ENCODE results near the gene CTTNBP2.

CTTNBP2 gene, protein sequence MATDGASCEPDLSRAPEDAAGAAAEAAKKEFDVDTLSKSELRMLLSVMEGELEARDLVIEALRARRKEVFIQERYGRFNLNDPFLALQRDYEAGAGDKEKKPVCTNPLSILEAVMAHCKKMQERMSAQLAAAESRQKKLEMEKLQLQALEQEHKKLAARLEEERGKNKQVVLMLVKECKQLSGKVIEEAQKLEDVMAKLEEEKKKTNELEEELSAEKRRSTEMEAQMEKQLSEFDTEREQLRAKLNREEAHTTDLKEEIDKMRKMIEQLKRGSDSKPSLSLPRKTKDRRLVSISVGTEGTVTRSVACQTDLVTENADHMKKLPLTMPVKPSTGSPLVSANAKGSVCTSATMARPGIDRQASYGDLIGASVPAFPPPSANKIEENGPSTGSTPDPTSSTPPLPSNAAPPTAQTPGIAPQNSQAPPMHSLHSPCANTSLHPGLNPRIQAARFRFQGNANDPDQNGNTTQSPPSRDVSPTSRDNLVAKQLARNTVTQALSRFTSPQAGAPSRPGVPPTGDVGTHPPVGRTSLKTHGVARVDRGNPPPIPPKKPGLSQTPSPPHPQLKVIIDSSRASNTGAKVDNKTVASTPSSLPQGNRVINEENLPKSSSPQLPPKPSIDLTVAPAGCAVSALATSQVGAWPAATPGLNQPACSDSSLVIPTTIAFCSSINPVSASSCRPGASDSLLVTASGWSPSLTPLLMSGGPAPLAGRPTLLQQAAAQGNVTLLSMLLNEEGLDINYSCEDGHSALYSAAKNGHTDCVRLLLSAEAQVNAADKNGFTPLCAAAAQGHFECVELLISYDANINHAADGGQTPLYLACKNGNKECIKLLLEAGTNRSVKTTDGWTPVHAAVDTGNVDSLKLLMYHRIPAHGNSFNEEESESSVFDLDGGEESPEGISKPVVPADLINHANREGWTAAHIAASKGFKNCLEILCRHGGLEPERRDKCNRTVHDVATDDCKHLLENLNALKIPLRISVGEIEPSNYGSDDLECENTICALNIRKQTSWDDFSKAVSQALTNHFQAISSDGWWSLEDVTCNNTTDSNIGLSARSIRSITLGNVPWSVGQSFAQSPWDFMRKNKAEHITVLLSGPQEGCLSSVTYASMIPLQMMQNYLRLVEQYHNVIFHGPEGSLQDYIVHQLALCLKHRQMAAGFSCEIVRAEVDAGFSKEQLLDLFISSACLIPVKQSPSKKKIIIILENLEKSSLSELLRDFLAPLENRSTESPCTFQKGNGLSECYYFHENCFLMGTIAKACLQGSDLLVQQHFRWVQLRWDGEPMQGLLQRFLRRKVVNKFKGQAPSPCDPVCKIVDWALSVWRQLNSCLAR (N-terminal part only)

DNA sequence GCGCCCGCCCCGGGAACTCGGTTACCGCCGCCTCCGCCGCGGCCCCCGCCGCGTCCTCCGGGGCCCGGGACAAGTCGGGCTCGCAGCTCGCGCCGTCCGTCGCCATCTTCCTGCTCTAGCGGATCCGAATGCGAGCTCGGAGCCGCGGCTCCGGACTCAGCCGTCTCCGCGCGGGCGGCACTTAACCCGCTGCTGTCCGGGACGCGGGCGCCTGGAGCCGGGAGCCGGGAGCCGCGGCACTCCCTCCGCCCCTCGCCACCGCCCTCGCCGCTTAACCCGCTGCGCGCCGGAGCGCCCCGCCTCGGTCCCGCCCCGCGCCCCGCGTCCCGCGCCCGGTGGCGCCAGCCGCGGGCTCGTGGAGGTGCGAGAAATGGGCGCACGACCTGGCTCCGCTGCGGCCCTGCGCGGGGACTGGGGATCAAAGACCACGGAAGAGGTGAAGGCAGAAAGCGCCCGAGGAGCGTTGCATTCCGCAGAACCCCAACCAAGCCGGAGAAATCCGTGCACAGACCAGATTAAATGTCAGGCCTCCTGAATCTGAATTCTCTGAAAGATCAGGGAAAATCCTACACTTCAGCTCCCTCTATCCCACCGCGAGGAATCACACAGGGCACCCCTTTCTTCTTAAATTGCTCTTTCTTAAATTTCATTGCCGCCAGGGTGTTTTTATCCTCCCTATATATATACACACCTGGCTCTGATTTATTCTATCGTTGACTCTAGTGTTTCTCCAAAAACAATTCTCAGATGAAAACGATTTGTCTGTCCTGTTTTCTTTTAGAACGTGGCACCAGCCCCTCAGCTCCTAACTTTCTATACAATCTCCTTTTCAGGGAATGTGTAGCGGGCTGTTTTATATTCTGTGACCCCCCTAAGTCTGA is at the start of gene CTTNBP2:
CTTNBP2 (minus strand) TSS at position 132 of the 881 bp plus-strand sequence; CDS start at position 106, 26 bp downstream.
- DNase-seq: peak; percentile 18

DNA sequence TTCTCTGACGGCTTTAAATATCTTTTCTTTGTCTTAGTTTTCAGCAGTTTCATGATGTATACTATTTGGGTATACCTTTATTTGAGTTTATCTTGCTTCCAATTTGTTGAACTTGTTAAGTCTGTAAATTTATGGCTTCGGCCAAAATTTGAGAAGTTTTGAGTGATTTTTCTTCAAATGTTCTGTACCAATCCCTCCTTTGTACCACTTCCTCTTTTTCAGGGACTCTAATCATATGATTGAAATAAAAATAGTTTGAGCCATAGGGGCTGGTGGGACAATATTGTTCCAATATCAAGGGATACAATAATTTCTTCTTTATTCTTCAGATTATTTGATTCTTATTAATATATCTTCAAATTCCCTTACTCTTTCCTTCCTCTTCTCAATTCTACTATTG is 43.1 kb upstream of the CTTNBP2 start:
- DNase-seq: no peak

DNA sequence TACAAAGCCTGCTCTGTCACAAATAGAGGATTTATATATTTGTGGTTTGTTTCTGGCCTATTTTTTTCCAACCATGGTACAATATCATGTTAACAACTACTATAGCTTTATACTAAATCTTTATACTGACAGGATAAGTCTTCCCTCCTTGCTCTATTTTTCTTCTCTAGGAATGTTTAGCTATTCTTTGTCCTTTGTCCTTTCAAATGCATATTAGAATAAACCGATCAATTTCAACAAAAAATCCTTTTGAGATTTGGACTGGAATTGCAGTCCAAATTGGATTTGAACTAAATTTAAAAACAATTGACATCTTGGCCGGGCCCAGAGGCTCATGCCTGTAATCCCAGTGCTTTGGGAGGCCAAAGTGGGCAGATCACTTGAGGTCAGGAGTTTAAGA is 39.2 kb upstream of the CTTNBP2 start:
- no peak for DNase-seq

DNA sequence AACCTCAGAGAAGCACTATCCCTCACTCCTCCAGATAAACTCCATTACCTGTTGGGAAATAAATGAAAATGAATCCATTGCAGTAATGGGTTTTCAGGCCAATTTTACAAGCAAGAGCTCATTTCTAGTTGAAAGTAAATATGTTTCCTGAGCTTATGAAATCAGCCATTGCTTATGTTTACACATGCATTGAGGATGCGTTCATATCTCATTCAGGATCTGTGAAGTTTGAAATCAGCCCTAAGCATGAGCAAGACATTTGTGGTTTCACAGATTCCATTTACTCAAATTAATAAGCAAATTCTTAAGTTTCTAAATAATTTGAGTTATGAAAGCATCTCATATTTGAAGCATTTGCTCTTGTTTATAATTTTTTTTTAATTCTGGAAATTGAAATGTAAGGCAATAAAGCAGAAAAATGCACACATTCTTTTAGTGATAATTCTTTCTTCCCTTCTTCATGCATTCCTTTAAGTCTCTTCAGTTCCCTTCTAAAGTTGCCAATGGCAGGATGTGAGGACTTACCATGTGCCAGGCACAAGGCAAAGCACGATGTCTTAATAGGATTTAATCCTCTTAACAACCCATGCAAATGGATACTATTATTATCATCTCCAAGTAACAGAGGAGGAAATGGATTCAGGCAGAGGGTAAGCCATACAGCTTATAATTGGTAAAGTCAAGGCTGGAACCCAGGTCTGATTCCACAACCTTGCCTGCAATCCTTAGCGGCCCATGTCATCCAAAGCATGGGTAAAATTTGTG is 35.0 kb upstream of the CTTNBP2 start:
- no peak for DNase-seq

DNA sequence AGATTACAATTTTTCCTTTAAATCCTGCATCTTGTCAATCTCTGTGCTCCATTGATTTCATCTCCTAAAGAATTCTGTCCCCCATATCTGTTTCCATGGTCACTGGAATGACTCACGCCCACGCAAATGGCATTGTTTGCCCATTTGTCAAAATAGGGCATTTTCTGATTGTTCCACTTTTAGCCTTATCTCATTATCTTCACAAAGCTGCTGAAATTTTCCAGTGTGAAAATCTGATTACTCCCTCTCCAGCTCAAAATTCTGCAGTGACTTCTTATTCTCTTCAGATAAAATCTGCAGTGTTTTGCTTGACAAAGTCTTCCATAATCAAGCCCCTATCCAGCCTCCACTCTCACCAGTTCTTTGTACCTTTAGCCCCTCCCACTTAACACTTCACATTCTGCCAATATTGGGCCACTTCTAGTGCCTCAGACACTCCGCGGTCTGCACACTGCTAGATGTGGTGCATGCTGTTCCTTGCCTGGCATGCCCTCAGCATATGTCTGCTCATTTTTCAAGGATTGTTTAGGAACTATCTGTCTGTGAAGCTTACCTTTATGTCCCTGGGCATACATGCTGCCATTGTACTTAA is 33.9 kb upstream of the CTTNBP2 start:
- no peak for DNase-seq

DNA sequence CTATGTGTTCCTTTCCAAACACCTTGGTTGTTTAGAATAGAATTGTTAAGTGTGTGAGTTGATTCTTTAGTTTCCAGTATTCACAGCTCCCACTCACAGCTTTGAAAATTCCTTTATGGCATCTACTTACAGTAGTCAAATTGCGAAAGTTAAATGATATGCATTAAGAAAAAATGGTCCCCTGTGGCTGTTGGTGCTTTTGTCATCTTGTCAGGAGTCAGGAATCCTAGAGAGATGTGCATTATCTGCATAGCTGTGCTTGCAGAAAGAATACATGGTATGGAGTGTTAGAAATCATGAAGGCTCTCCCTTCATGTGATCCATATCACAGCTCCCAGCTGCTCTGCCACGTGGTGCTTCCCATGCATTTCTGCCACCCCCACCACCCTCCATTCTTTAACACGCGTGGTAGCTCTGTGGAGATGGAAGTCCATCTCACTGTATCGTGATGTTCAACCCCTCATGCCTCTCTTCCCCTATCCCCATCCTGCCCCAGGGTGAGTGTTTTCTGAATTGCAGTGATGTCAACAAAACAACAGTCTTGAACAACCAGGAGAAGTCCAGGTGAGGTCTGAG is 29.2 kb upstream of the CTTNBP2 start:
- no peak for DNase-seq

DNA sequence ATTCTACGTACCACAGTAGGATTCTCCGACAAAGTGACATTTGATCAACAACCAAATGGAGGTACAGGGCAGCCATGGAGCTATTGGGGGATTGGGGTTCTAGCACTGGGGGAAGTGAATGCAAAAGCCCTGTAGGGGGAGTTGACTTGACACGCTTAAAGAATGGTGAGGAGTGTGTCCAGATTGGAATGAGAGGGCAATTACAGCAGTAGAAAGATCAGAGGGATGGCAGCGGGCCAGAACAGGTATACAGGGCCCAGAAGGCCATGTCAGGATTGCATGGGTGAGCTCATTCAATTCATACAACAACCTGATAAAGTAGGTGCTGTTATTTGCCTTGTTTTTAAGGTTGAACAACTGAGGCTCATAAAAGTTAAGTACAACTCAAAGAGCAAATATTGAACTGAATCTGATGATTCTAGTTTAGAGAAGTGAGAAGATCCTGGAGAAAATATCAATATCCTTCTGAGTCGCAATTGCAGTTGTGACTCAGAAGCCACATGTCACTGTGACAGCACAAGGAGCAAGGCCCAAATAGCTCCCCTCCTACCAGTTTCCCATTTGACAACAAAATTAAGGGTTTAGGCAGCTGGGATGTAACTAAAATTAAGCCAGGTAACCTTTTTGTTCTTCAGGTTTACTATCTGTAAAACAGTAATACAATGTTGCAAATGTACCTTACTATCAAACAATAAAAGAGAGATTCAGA is 28.0 kb upstream of the CTTNBP2 start:
- DNase-seq: no peak

DNA sequence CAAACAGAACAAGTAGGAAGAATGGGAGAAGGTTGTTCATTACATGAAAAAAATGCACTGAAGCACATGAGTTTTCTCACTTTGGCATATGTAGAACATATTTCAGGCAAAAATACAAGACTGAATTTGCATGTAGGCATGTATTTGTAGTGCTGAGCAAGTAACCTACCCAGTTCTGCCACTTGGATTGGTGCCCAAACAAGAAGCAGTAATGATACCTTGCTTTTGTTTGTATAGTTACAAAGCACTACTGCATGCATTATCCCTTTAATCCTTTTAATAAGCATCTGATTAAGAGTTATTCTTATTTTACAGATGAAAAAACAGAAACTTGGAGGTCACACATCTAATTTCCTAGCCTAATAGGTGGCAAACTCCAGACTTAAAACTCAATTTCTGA is 23.1 kb upstream of the CTTNBP2 start:
- no peak for DNase-seq

DNA sequence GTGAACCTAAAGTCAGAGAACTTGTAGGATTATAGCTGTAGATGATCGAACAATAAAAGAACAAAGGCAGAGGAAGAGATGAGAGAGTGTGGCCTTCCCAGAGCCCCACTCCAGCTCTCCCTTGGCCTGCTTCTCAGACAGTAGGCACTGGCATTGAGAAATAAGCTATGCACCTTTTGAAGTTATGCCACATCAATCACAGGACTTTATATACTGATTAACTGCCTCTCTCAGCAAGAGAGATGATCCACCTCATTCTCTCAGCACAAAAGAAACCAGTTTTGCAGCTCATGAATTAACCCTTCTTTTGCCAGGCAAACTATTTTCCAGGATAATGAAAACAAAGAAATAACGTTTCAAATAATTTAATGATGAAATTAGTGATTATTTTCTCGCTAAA is 22.0 kb upstream of the CTTNBP2 start:
- no peak for DNase-seq

DNA sequence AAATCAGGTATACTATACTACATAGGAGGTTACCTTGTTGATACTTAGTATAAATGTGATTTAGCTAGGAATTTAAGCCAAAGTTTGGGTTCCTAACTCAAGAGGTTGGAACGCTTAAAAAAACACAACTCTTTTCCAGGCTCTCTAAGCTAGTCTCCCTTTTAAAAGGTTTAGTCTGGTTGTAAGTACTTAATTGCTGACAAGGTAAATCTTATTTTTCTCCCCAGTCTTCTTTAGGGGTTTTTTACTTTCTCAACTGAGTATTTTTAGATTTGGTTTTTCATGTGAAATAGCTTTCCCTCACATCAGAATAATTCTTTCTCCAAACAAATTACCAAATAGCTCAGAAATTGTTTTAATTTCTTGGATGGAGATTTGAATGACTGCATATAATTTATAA is 20.8 kb upstream of the CTTNBP2 start:
- DNase-seq: no peak

DNA sequence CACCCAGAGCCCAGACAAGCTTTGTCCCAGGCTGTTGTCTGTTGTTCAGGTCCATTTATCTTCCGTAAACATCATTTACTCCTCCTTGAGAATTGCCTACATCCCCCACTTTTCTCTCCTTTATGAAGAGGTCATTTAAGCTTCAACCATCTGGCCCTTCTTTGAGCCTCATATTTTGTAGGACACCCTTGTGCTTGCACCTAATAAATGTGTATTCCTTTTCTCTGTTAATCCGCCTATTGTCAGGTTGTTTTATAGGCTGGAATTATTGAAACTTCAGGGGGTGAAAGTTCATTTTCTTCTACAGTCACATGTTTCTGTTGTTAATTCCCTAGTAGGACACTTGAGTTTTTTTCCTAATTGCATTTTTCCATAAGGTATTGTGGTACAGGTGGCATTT is 19.6 kb upstream of the CTTNBP2 start:
- no peak for DNase-seq

DNA sequence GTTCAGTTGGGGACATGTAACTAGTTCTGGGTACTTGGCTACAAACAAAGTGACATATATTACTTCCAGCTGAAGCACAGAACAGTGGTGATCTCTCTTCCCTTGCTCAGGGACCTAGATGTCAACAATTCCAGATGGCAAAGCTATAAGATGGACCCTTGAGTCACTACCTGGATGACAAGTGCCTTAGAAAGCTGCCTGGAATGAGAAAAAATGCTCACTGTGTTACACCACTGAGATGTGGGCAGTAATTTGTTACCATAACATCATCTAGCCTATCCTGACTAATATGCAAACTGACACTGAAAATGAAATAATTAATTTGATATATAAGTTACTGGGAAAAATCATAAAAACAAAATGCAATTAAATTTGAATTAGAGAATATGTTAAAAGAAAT is 16.4 kb upstream of the CTTNBP2 start:
- DNase-seq: no peak

DNA sequence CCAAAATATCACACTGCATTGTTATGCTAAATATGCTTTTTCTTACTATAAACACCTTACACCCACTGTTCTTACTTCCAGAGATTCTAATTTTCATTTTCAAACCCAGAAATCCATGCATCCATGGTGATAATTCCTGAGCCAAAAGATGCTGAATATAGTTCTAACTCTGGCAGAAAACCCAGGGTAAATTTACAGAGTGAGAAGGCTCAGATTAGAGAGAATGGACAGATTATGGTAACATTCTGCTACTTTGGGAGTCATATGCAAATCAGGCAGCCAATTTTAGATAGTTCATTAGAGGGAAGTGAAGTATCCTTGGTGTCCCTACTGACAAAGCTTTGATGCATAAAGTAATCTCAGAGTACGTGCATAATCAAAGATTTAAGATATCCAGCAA is 15.4 kb upstream of the CTTNBP2 start:
- no peak for DNase-seq

DNA sequence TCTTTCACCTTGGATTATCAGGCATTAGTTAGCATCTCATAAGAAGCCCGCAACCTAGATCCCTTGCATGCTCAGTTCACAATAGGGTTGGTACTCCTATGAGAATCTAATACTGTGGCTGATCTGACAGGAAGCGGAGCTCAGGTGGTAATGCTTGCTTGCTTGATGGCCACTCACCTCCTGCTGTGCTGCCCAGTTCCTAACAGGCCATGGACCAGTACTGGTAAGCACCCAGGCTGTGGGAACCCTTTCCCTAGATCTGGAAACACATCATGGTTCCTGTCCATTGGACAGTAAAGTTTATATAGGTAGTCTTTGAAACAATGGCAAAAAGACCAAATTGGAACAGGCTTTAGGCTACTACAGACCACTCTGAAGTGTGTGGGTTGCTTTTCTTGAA is 9.4 kb upstream of the CTTNBP2 start:
- no peak for DNase-seq

DNA sequence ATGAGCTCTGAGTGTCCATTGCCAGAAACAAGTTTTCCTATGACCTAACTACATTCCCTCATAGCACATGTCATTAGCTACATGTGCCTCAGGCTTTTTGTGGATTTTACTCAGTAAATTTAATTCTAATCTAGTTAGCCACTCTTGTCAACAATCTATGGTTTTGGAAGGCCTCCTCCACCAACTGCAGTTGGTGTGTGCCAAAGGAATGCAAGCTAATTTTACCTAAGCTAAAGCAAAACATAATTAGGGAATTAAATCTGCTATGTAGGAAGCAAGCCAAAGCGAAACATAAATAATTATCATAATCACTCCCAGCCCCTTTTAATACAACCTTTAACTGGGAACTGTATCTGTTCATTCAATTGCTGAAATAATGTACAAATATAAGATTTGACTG is 3.5 kb upstream of the CTTNBP2 start:
- no peak for DNase-seq

DNA sequence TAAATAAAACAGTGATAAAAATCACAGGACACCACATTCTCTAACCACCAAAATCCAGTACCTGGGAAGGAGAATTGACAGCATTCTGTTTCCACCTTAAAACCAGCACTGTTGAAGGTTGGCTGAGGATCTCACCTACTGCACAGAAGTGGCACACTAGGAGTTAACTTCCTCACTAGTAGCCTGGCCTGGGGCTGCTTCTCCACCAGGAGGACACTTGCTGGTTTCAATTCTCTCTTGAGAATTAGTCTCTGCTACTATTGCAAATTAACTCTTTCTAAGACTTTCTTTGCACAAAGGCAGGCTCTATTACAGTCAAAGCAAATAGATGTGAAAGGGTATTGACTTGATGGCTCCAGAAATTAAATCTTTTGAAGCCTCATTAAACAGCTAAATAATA is 2.3 kb upstream of the CTTNBP2 start:
- DNase-seq: peak; percentile 22

DNA sequence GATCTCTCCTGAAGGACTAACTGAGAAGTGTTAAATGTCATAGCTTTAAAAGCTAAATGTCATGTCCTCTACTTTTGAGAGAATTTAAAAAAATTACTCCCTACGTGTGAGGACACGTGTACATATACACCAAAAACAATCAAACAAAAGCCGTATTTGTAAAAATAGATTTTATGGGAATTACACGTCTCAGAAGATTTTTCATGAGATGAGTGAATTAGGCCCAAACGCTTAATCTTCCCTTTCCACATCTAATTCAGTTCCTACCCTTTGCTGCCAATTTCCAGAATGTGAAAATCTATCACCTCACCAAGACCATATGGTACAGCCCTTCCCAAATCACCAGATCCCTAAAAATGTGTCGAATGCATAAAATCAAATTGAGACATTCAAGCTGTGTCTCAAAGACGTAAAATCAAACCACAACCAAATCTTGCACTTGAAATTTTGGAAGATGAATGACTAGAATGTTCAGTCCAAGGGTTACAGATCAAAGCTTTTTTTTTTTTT is 1.0 kb upstream of the CTTNBP2 start:
- DNase-seq: no peak

DNA sequence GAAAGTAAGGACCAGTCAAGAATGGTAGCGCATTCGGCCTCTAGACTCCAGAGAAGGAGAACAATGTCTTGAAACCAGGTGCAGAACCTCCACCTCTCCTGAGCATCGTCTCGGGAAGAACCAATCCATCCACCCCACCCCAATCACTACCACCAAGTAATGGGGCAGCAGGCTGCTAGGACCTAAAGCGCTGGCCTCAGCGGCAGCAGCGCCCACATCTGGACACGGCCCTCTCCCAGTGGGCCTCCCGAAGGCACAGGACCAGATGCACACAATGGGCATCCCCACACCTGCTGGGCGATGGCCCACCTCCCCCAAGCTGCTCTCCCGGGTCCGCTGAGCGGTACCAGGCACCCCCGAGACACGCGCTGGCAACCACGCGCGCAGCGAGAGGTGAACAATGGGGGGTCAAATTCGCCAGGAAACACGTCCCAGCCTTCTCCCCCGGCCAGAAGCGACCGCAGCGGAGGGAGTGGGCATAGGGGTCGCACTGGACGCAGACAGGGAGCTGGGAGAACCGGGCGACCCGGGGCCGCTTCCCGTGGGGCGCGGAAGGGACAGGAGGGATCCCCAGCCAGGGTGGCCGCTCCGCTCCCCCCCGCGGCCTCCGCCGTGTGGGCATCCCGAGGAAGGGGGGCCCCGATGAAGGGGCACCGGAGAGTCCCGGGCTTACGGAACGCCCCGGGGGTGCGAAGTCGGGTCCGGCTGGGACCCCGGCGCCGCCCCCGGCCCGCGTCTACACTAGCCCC is 506 bp downstream of the CTTNBP2 start:
- DNase-seq: no peak
